CD4-positive, alpha-beta T cell treated with Interleukin-6 at 100 ng/mL for 8 hours (primary cell): Measurements from ENCODE around the gene P2RX4.
A peak's percentile ranks its signal among the peaks of the same experiment; 100 is the strongest.
"Not testable (repeated sequence)": the region's sequence is repeated elsewhere in the genome, so short reads cannot be mapped to it uniquely, and the experiment has no call there.

Experiments
- DNase-seq: peaks from one replicate; pipeline ENCODE4 v3.0.0-alpha.2; 2020; ENCODE audit warnings: mixed read lengths, low spot score

Gene P2RX4

GRCh38 chr12:121222847-121223246, 12.9 kb downstream of the P2RX4 start:
- no peak for DNase-seq

GRCh38 chr12:121223292-121224285, 13.7 kb downstream of the P2RX4 start:
- peak; percentile 57 for DNase-seq

- peak; percentile 76 for DNase-seq
These were observed 14.7 kb downstream of the P2RX4 start for GRCh38 chr12:121224591-121224990.

- DNase-seq = no peak
These were observed 16.5 kb downstream of the P2RX4 start for GRCh38 chr12:121226399-121226798.

GRCh38 chr12:121226871-121227270, 16.9 kb downstream of the P2RX4 start:
- not testable (repeated sequence) for DNase-seq

DNA sequence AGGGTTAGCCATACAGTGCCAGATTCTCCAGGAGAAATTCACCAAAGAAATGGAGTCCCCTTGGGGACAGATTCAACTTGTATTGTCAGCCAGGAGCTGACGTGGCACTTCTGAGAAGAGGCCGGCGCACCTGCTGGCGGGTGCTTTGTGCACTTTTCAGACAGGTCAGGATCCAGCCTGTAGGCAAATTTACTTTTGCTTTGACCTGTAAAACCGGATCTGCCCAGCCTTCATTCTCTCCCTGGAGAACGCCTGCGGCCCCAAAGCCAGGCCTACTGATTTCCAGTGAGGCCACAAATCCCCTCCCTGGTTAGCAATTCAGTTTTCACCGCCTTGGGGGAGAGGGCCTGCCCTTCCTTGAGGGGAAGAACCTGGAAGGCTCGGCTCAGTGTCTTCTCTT, 17.4 kb downstream of the P2RX4 start:
- DNase-seq = no peak

- DNase-seq = no peak
These were observed 19.2 kb downstream of the P2RX4 start for GRCh38 chr12:121228919-121229665.

DNA sequence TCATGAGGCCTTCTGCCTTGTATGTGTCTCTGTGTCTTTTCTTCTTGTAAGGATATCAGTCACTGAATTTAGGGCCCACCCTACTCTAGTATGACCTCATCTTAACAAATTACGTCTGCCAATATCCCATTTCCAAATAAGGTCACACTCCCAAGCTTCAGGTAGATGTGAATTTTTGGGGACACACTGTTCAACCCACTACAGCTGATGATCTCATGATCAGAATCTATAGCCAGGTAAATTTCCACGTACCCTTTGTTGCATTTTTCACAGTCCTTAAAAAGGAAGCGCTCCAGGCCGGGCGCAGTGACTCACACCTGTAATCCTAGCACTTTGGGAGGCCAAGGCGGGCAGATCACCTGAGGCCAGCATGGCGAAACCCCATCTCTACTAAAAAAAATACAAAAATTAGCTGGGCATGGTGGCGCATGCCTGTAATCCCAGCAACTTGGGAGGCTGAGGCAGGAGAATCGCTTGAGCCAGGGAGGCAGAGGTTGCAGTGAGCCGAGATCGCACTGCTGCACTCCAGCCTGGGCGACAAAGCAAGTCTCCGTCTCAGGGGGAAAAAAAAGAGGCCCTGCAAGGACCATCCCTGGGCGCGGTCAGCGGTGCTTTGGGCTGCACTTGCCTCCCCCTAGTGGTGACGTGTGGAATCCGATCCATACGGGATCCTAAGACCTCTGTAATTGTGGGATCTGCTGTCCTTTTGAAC, 20.1 kb downstream of the P2RX4 start:
- peak; percentile 62 for DNase-seq

- no peak for DNase-seq
These were observed 20.6 kb downstream of the P2RX4 start for GRCh38 chr12:121230538-121230907.

DNA sequence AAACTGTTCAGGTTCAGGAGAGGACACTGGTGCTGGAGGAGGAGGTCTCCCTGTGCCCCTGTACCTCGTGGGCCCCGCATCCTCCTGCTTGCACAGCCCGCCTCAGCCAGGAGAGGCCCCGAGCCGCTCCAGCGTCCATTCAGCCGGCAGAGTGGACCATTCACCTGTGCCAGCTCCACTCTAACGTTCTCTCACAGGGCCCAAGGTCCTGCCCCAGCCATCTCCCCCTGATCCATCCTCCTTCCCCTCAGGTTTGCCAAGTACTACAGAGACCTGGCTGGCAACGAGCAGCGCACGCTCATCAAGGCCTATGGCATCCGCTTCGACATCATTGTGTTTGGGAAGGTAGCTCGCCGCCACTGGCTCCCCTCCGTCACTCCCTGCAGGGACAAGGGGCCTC, 22.2 kb downstream of the P2RX4 start:
- DNase-seq = no peak

DNA sequence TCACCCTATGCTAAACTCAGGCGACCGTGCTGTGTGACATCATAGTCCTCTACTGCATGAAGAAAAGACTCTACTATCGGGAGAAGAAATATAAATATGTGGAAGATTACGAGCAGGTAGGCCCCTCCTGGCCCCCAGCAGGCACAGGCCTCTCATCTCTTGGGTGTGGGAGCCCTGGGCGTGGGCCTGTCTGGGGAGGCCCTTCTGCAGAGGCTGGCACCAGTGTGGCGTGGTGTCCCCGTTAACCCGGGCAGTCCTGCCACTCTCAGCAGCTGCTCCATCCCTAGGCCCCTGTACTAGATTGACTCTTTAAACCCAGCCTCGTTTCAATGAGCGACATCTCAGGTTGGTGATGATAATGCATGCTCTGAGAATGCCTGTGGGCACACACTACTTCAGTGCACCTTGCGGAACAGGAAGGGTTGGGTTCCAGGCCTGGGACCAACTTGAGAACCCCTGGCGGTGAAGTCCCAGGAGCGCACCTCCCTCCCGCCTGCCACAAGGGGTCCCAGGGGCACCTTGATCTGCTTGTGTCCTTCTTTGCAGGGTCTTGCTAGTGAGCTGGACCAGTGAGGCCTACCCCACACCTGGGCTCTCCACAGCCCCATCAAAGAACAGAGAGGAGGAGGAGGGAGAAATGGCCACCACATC, 23.2 kb downstream of the P2RX4 start:
- no peak for DNase-seq

DNA sequence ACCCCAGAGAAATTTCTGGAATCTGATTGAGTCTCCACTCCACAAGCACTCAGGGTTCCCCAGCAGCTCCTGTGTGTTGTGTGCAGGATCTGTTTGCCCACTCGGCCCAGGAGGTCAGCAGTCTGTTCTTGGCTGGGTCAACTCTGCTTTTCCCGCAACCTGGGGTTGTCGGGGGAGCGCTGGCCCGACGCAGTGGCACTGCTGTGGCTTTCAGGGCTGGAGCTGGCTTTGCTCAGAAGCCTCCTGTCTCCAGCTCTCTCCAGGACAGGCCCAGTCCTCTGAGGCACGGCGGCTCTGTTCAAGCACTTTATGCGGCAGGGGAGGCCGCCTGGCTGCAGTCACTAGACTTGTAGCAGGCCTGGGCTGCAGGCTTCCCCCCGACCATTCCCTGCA, 23.7 kb downstream of the P2RX4 start:
- no peak for DNase-seq

GRCh38 chr12:121236776-121237175, 26.8 kb downstream of the P2RX4 start:
- DNase-seq = no peak

DNA sequence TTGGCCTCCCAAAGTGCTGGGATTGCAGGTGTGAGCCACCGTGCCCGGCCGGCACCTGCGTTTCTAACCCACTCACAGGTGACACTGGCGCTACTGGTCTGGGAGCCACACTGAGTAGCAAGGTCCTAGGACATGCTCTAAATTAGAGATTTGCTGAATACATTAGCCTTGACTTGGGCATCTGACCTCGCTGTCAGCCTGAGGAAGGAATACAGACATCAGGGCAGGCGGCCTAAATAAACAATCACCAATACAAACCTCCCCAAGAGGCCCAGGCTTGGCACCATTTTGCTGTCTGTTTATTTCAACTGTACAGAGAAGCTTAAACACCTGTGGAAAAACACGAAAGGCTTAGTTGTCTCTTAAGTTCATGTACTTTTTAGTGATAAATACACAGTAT, 27.5 kb downstream of the P2RX4 start:
- no peak for DNase-seq

DNA sequence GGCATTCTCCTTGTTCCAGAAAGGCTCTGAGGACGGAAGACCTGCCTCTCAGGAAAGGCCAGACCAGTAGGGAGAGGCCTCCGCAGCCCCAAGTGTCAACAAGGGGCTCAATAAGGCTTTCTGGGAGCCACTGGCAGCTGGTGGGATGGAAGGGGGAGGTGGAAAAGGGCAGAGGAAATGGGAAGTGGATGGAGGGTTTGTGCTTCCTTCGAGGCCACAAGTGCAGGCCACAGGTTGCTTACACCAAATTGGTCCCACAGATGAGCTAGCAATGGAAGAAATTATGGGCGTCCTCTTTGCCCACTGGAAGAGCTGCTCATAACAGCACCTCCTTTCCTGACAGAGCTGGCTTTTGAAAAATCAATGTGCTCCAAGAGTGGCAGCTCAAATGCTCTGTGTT, 28.2 kb downstream of the P2RX4 start:
- no peak for DNase-seq

- DNase-seq = no peak
These were observed 28.8 kb downstream of the P2RX4 start for GRCh38 chr12:121238604-121239350.

- no peak for DNase-seq
These were observed 29.6 kb downstream of the P2RX4 start for GRCh38 chr12:121239351-121240061.

DNA sequence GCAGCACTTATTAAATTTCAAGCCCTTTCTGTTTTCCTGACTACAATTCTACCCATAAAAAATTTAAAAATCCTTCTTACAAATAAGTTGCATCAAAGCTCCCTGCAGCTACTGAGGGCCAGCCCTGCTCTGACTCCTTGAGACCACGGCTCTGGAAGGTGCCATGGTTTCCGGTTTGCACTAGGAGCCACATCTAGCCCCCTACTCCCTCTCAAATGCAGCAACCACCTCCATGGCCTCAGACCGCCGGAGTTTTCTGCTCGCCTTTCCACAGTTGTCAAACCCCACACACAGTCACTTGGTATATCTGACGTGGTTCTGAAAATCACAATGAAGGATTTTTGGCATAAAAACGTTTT, 30.1 kb downstream of the P2RX4 start:
- no peak for DNase-seq

GRCh38 chr12:121240484-121241101, 30.7 kb downstream of the P2RX4 start:
- DNase-seq = peak; percentile 91
